ENCODE results near the gene IDH3A. TPM values are rescaled to one million over a fixed set of nuclear protein-coding genes. Genes with fewer than 3 reads are reported as not detected.

IDH3A gene
- total and polyA plus RNA-seq, 12 donors = 110 to 509 (median 450) TPM

DNA sequence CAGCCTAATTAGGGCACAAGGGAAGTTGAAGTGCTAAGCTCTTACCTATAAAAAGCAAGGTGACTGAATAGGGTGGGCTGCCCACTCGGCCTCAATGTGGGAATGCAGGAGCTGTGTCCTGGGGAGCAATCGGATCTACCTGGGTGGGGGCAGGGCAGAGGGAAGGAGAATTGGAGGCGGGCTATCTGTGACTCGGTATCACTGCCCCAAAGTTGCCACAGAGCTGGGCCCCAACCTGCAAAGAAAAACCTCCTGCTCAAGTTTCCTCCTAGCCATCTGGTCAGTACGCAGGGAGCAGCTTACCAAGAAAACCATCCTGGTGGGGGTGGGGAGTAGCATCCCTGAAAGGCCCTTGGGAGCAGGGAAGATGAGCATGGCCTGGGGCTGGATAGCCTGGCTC, 28.6 kb upstream of the IDH3A start:
- no peak overlapping the region for H3K4me3 ChIP-seq
- H3K36me3 ChIP-seq = no peaks in the 10 kb centered on the region
- no peaks in the 10 kb centered on the region for H3K4me1 ChIP-seq
- WGBS, 2 donors = 76 to 88% methylated on average over 5 of the region's 5 CpGs
- H3K27me3 ChIP-seq = no peaks in the 10 kb centered on the region
- TF ChIP-seq CTCF (IDR thresholded peaks at IDR 0.05) = no peak
- ATAC-seq (no peak), DNase-seq (no peak)
- intact Hi-C loops (cut with DNase I) = no loop called here
- H3K27ac ChIP-seq = no peak overlapping the region
- no peaks in the 10 kb centered on the region for H3K9me3 ChIP-seq

DNA sequence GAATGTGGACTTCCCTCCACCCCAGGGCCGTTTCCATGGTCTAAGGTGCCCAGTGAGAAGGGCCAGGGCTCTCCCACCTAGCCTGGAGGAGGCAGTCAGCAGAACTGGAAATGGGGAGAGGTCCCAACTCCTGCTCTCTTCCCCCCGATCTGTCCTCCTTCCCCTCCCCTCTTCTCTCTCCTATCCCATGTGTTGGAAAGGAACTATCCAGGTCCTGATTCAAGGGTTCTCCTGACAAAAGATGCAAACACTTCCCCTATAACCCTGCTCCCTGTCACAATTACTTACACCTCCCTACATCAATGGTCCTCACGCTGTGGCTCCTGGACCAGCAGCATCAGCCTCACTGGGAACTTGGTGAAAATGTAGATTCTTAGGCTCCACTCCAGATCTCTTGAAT, 23.9 kb upstream of the IDH3A start:
- DNase-seq = no peak
- no peaks in the 10 kb centered on the region for H3K4me1 ChIP-seq
- H3K36me3 ChIP-seq = no peaks in the 10 kb centered on the region
- no peak for TF ChIP-seq CTCF (IDR thresholded peaks at IDR 0.05)
- H3K9me3 ChIP-seq = no peaks in the 10 kb centered on the region
- H3K27me3 ChIP-seq = no peaks in the 10 kb centered on the region
- H3K4me3 ChIP-seq = no peak overlapping the region
- no peak overlapping the region for H3K27ac ChIP-seq
- 79 to 86% methylated on average over 3 of the region's 3 CpGs for WGBS, 2 donors
- ATAC-seq = no peak
- intact Hi-C loops (cut with DNase I) = loop anchor here in 3 of 10 donors (5.0 kb wide), 3 partner anchors 57 to 117 kb away; no protein-coding TSS in a partner anchor

- no peak for ATAC-seq
- no peaks in the 10 kb centered on the region for H3K27me3 ChIP-seq
- no peak for DNase-seq
- peaks cover 0 to 13% (median 10%) of the 10 kb centered on the region in 9 donors for H3K4me1 ChIP-seq
- no peak overlapping the region for H3K27ac ChIP-seq
- WGBS, 2 donors = 85 to 92% methylated on average over 2 of the region's 2 CpGs
- TF ChIP-seq CTCF (IDR thresholded peaks at IDR 0.05) = no peak
- no peaks in the 10 kb centered on the region for H3K9me3 ChIP-seq
- H3K4me3 ChIP-seq = no peak overlapping the region
- intact Hi-C loops (cut with DNase I) = loop anchor here in 3 of 10 donors (5.0 kb wide), 3 partner anchors 54 to 114 kb away; no protein-coding TSS in a partner anchor
- H3K36me3 ChIP-seq = no peaks in the 10 kb centered on the region
Observed at GRCh38 chr15:78127882-78128281, 21.3 kb upstream of the IDH3A start.

DNA sequence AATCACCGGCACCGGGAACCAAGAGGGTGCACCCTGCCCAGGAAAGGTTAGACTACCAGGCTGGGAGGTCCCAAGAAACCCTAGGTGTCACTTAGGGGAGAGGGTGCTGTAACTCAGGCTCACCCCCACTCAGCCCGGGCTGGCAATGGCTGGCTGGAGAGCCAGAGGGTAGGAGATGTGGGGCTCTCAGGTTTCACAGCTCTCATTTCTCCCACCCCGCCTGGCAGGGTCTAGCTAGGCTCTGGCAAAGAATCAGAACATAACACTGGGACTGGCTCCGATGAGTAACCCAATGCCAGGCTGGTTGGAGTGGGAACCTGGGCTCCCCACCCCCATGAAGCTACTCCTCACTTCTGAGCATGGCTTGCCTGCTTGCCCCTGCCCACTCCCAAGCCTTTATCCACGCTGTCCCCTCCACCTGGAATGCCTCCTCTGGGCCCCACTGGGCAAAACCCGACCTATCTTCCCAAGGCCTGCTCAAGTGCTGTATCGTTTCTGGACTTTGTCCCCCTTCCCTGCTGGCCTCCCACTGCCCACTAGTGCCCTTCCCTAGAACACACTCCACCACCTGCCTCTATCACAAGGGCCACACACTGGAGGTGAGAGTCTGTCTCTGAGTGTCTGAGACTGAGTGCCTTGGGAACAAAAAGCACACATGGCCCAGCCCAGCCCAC, 19.9 kb upstream of the IDH3A start:
- TF ChIP-seq CTCF (IDR thresholded peaks at IDR 0.05) = no peak
- no peak overlapping the region for H3K4me3 ChIP-seq
- no peaks in the 10 kb centered on the region for H3K9me3 ChIP-seq

More for the DNA sequence above, 19.9 kb upstream of the IDH3A start:
- no peak overlapping the region for H3K27ac ChIP-seq
- ATAC-seq (peak in 4 of 8 donors; percentile 8 to 25 (median 12)), DNase-seq (no peak)
- intact Hi-C loops (cut with DNase I) = loop anchor here in 3 of 10 donors (5.0 kb wide), 3 partner anchors 53 to 113 kb away; no protein-coding TSS in a partner anchor
- no peaks in the 10 kb centered on the region for H3K27me3 ChIP-seq
- H3K36me3 ChIP-seq = no peaks in the 10 kb centered on the region
- WGBS, 2 donors = 62 to 64% methylated on average over 8 of the region's 8 CpGs
- H3K4me1 ChIP-seq = peaks cover 0 to 13% (median 10%) of the 10 kb centered on the region in 9 donors
